Limb (tissue), 2 donors: Measurements from ENCODE around the gene ITPKB.
"Not testable (repeated sequence)": the region's sequence is repeated elsewhere in the genome, so short reads cannot be mapped to it uniquely, and the experiment has no call there.

ENCODE experiments used
- DNase-seq, 2 donors: peaks; one replicate each; pipeline ENCODE4 v3.0.0-alpha.2; 2016; ENCODE audit errors: extremely low spot score in 2 of 2

Gene ITPKB

GRCh38 chr1:226738995-226739695 is at the start of gene ITPKB:
Gene ITPKB, minus strand, starts transcription at chr1:226739282. Its CDS starts 1,824 bp downstream, at chr1:226737458.
- DNase-seq: peak; percentile 54 to 81

DNA sequence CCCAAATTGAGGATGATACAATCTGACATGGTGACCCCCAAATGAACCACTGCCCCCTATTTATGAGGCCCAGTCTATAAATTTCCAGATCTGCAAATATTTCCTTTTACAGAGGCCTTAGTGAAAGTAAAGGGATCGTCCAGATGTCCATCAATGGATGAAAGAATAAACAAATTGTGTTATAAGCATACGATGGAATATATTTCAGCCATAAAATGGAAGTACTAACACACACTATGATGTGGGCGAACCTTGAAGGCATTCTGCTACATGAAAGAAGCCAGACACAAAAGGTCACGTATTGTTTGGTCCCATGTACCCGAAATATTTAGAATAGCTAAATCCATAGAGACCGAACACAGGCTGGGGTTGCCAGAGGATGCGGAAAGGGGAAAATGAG is 48.6 kb upstream of the ITPKB start:
- no peak for DNase-seq

GRCh38 chr1:226787071-226787470 is 48.0 kb upstream of the ITPKB start:
- no peak for DNase-seq

- no peak for DNase-seq
Measured at GRCh38 chr1:226786550-226786949, 47.5 kb upstream of the ITPKB start.

- no peak for DNase-seq
Measured at GRCh38 chr1:226785805-226786204, 46.7 kb upstream of the ITPKB start.

GRCh38 chr1:226784081-226785049 is 45.3 kb upstream of the ITPKB start:
- DNase-seq: no peak

DNA sequence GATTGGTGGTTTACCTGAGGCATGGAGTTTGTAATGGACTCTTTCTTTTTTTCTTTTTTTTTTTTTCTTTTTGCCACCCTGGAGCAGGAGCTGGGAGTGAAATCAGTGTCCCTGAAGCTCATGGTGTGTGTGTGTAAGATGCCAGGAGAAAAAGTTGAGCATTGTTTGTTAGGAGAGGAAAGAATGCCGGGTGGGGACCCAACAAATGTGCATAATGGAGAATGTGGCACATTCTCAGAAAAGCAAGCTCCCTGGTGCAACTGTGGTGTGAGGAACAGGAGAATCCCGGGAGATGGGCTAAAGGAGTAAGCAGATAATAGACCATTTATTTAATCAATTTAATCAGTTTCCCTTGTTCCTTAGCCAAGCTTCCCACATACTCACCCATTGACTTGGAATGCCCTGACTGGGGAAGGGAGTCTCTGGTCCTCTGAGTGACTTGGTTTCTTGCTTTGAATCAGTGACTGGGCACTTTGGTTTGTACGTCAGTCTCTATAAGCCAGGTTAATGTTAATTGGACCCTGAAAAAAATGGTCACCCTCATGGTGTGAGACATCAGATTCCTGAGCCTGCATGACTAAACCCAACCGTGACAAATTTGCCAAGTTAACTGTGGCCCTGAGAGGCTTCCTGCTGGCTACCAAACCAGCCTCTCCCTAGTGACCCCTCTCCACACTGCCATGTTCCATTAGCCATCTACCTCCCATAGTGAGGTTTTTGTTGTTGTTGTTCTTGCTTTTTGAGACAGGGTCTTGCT is 43.9 kb upstream of the ITPKB start:
- no peak for DNase-seq

DNA sequence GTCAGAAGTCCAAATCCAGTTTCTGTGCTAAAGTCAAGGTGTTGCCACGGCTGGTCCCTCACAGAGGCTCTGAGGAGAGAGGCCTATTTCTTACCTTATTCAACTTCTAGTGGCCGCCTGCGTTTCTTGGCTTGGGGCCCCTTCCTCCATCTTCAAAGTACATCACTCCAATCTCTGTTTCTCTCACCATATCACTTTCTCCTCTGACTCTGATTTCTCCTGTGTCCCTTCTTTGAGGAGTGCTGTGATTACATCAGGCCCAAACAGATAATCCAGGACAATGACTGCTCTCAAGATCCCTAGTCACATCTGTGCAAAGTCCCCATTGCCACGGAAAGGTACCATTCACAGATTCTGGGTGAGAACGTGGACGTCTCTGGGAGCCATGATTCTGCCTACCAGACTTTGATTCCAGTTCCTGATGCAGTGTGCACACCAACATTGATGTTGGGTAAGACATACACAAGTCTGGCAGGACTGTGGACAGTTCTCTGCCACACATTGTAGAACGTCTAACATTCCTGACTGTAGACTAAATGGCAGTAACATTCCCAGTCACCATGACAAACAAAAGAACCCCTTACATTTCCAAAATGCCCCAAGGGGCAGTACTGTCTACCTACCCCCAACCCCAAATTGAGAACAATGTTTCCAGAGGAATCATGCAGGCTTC is 43.0 kb upstream of the ITPKB start:
- no peak for DNase-seq

DNA sequence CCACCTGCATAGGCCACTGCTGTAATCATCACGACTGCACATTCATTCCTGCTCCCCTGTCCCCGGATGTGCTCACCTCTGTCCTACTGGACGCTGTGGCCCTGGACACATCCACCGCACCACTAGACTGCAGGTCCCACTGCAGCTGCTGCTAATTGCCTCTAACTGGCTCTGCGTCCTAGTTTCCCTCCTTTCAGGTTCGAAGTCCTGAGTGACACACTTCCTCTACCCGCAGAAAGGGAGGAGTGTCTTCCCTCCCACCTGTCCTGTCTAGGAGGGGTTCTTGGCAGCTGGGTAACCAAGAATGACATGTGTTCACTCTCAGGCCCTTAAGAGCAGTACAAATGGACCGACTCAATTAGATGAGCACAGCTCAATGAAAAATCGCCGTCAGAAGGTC is 40.5 kb upstream of the ITPKB start:
- DNase-seq: no peak

DNA sequence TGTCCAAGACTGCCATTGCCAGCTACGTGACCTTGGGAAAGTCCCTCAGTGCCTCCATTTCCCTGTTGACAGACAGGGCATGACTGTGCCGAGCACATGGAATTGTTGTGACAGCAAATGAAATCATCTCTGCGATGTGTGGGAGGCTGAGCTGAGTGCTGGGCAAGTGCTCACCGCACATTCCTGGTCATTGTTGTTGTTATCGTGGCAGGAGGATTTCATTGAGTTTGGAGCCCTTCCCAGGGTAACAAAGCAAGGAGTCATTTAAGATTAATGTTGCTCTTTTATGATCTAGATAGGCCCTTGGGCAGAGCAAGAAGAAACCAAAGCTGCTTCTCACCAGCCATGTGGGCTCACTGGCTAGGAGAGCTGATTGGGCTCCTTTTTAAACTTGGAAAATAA is 39.6 kb upstream of the ITPKB start:
- DNase-seq: no peak

DNA sequence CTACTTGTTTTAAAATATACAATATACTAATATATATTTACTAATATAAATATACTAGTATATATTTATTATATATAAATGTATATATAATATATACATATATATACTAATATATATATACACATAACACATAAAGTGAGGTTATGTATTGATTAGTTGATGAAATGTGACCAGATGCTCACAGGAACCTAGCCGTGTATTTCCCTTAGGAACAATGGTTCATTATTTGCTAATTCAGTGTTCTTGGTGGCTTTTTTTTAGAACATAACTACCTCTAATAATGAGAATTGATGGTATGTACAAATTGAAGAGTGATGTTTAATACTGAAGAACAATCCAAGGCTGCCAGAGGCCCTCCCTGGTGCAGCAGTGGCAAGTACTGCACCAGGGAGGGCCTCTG is 37.9 kb upstream of the ITPKB start:
- DNase-seq: no peak

GRCh38 chr1:226776066-226776465 is 37.0 kb upstream of the ITPKB start:
- DNase-seq: no peak

DNA sequence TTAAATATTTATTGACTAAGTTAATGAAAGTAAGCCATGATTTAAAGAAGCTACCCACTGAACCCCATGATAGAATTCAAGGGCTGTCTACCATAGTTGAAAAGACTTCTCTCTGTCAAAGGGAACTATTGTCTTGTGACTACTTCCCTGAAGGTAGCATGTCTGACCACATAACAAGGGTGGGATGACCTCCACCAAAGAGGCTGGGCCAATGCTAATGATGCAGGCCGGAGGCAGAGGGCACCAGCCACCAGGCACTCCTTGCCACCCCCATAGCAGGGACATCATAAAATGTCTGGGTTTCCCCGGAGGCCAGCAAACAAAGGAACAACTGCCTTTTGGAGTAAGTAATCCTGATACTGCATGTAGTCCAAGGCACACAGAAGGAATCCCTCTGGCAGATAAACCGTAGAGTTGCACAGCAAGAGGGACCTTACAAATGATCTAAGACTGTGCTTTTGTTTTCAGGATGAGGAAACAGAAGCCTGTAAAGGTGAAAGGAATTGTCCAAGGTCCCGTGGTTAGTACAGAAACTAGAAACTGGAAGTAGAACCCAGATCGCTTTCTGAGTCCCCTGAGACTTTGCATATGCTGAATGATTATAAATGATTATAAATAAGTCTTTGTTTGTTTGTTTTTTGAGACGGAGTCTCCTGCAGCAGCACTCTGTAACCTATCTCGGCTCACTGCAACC is 33.5 kb upstream of the ITPKB start:
- DNase-seq: no peak

DNA sequence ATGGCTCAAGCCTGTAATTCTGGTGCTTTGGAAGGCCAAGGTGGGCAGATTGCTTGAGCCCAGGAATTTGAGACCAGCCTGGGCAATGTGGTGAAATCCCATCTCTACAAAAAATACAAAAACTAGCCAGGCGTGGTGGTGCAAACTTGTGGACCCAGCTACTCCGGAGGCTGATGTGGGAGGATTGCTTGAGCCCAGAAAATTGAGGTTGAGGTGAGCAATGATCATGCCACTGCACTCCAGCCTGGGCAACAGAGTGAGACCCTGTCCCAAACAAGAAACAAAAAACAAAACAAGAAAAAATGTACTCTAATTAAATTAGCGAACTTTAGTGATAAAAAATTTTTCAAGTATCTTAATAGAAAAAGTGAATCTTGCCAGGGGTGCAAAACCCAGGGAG is 28.1 kb upstream of the ITPKB start:
- not testable (repeated sequence) for DNase-seq

DNA sequence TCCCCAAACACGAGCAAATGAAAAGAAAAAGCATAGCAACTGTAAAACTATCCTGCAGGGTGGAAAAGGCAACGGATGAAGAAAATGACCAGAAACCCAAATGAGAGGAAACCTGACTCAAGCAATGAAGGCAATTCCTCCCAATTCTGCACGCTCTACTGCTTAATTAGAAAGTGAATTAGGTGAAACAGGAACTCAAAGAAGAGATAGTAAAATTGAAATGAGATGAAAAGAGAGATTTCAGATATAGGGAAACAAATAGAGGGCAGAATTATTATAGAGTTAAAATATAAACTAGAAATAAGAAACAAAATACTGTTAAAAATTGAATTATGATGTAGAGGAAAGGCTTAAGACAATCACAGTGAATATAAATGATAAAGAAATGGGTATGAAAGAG is 27.5 kb upstream of the ITPKB start:
- no peak for DNase-seq

DNA sequence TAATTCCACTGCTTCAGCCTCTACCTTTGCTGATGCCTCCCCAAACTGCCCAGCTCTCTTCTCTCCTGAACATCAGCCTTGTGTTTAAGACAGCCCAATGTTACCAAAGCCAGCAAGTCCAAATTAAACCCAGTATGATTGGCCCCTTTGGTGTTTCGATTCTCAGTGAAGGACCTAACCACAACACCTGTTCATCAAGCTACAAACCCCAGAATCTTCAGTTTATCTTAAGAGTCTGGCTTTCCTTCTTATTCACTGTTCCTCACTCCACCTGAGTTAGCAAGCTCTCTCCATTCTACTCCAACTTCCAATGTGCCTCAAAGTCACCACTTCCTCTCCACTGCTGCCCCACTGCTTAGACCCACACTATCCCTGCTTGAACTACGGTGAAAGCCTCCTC is 25.5 kb upstream of the ITPKB start:
- DNase-seq: no peak

GRCh38 chr1:226763905-226764264 is 24.8 kb upstream of the ITPKB start:
- DNase-seq: no peak

DNA sequence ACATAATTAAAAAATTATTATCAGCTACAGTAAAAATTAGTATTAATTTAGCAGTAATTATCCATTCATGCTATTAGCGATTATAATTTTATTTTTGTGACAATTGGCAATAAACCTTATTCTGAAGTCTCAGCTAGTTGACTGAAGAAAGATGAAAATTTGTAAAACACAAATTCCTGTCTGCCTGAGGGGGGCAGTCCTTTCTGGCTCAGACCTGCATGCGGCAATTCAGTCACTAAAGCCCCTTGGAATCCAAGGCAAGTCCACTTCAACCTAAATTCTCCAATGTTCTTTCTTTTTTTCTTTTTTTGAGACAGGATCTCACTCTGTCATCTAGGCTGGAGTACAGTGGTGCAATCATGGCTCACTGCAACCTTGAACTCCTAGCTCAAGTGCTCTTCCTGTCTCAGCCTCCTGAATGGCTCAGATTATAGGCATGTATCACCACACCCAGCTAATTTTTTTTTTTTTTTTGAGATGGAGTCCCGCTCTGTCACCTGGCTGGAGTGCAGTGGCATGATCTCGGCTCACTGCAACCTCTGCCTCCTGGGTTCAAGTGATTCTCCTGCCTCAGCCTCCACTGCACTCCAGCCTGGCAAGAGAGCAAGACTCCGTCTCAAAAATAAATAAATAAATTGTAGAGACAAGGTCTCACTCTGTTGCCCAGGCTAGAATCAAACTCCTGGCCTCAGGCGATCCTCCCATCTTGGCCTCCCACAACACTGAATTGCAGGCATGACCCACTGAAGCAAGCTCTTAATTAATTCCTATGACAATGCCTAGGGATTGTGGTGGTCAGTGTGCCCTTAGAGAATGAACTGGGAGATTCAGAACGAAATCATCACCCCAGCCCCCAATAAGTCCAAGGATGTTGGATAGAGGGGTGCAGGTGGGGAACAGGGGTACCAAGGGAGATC is 24.2 kb upstream of the ITPKB start:
- DNase-seq: no peak

DNA sequence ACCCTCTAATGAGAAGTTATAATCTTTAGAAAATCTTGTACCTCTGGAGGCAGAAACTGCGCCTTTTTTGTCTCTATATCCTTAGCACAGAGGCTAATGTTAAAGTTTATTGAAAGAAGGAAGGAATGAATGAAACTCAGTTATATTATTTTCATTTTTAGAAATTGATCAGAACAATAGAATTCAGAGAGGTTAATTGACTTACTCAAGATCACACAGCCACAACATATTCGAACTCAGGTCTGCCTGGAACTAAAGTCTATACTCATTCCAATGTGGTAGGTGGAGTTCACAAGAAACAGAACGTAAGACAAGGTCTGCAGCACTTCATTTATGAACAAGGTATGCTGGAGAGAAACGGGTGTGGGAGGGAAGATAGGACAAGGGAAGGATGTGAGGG is 23.0 kb upstream of the ITPKB start:
- no peak for DNase-seq

DNA sequence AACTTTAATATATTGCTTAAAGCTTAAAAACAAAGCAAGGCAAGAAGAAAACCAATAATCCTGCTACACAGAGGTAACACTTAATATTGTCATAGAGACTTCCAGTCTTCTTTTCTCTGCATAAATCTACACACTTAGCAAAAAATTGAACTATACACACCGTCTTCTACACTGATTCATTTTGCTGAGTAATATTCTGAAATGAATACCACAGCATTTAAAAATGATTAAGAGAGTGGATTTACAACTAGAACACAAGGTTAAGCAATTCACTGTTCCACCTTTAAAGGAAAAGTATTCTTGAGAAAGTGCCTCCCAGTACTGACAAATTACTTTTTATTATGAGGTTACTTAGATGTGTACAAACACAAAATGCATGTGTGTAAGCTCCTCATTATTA is 22.2 kb upstream of the ITPKB start:
- DNase-seq: no peak
